Panc1 (cell line): ENCODE results near the gene ICE2.

Experiments
- CTCF ChIP-seq: fragments of 450-650 bp; IDR thresholded peaks from 2 replicates; pipeline ENCODE4 v1.5.1; 2017; ENCODE audit warnings: mild to moderate bottlenecking
- SIN3A ChIP-seq: IDR thresholded peaks from 2 replicates; pipeline ENCODE4 v1.6.1; 2012; ENCODE audit warnings: low read depth, mild to moderate bottlenecking, low read length, moderate library complexity, borderline replicate concordance; ENCODE audit not compliant: insufficient read depth

GRCh38 chr15:60370105-60370868 lies 108.7 kb downstream of the ICE2 start:
- TF ChIP-seq CTCF (no peak), SIN3A (no peak)
